GM18951 (cell line): Measurements from ENCODE around the gene E2F4.

Experiments used
- POLR2A ChIP-seq: IDR thresholded peaks from 4 replicates; pipeline ENCODE4 v1.6.1; 2011; ENCODE audit warnings: mild to moderate bottlenecking; ENCODE audit not compliant: insufficient read length, insufficient read depth; ENCODE audit errors: extremely low read depth
- in situ Hi-C: fragments of 300-500 bp; cut with MboI; formaldehyde crosslinking; loops from one replicate; pipeline ENCODE4 v1.12.0; 2022; ENCODE audit warnings: low sequenced_read_pairs, mixed read lengths, inconsistent platforms; ENCODE audit not compliant: unreplicated experiment

The E2F4 gene

DNA sequence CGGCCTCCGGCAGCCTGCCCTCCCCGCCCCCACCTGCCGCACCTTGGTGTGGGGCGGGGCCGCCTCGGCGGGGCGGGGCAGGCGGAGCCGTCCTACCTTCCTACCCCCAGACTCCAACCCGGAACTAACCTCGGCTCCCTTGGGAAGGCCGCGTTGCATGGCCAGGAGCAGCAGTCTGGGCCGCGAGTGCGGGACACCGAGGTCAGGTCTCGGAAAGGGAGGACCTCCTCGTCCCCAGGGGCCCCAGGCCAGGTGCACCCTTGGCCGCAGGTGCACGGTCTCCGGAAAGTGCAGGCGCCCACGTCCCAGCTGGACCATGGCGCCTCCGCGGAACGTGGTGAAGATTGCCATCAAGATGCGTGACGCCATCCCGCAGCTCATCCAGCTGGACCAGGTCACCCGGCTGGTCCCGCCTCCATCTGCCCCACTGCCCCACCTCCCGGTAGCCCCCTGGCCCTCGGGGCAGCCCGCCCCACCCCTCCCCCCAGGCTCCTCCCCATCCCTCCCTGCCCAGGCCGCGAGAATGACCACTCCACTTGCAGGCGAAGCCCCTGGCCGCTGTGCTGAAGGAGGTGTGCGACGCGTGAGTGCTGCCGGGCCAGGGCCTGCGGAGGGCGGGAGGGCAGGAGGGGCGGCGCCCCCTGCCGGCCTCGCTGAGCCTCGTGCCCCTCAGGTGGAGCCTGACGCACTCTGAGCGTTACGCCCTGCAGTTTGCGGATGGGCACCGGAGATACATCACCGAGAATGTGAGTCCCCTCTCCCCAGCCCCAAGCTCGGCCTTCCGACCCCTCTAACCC is 7.3 kb downstream of the E2F4 start, which contains the start of gene ELMO3:
ELMO3 (plus strand) TSS at position 121 of the 797 bp plus-strand sequence; CDS start at position 317, 196 bp downstream.
- TF ChIP-seq POLR2A: no peak
- in situ Hi-C loops: no loop called here

DNA sequence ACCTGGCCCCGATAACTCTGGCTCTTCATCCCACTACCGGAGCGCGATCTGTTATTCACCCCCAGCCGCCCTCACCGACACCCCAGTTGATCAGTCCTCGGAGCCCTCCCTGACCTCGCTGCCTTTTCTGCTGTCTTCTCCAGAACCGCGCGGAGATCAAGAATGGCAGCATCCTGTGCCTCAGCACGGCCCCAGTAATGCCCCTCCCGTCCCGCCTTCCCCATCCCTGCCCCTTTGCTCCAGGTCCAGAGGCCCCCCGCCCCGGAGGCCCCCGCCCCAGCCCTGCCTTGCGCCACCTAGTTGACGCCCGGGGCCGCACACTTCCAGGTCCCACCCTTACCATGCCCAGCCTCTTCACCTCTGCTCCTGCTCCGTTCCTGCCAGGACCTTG is 7.8 kb downstream of the E2F4 start:
- no peak for TF ChIP-seq POLR2A
- in situ Hi-C loops: no loop called here

- TF ChIP-seq POLR2A: no peak
- in situ Hi-C loops: no loop called here
These were observed 8.5 kb downstream of the E2F4 start for GRCh38 chr16:67200491-67200890.

GRCh38 chr16:67201411-67202345 is 9.7 kb downstream of the E2F4 start:
- TF ChIP-seq POLR2A: no peak
- in situ Hi-C loops: no loop called here

- in situ Hi-C loops: no loop called here
- no peak for TF ChIP-seq POLR2A
These were observed 10.5 kb downstream of the E2F4 start for GRCh38 chr16:67202426-67202825.

- in situ Hi-C loops: no loop called here
- no peak for TF ChIP-seq POLR2A
These were observed 11.1 kb downstream of the E2F4 start for GRCh38 chr16:67202956-67203493.

GRCh38 chr16:67204076-67204475 is 12.1 kb downstream of the E2F4 start:
- TF ChIP-seq POLR2A: no peak

DNA sequence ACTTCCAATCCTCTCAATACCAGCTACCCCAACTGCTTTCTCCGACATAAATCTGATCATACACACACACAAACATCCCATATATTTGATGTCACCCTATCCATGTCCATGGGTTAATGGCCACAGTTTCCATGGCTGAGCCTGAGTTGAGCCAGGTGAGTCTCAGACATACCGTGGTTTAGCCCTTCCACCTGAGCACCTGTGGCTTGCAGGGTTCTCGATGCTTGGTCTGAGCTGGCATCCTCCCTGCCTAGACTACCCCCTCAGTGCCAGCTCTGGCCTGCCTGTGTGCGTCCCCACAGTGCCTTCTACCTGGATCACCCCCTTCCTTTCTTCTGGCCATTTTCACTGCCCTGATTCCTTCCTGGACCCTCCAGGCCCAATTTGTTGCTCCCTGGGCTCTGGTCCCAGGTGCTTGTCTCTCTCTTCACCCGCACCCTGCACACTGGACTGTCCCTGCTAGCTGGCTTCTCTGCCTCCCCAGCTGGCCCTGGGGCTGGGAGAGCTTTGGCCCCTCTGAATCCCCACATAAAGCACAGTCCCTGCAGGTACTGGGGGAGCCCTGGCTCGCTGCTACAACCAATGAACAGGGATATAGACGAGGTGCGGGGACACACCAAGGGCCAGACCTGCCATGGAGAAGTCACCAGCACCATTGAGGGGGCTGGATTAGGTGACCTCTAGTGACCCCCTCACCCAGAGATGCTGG is 14.3 kb downstream of the E2F4 start:
- in situ Hi-C loops: no loop called here
- no peak for TF ChIP-seq POLR2A

More at GRCh38 chr16:67204076-67204475, 12.1 kb downstream of the E2F4 start:
- in situ Hi-C loops: no loop called here

DNA sequence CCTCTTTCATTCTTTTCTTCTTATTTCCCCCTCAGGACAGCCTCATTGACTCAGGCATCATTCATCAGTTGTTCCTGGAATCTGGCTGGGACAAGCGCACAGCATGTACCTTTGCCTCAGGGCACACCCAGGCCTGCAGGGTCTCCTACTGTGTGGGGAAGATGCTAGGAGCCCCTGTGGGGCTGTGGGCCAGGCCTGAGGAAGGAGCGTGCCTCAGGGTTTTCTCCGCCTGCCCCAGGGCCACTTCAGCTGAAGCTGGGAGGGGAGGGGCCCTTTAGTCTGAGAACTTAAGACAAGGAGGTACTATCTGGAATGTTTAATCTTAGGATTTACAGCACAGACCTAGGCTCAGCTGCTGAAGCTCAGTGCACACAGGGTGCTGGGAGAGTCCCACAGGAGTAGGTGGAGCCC is 14.9 kb downstream of the E2F4 start:
- no peak for TF ChIP-seq POLR2A
- in situ Hi-C loops: no loop called here

DNA sequence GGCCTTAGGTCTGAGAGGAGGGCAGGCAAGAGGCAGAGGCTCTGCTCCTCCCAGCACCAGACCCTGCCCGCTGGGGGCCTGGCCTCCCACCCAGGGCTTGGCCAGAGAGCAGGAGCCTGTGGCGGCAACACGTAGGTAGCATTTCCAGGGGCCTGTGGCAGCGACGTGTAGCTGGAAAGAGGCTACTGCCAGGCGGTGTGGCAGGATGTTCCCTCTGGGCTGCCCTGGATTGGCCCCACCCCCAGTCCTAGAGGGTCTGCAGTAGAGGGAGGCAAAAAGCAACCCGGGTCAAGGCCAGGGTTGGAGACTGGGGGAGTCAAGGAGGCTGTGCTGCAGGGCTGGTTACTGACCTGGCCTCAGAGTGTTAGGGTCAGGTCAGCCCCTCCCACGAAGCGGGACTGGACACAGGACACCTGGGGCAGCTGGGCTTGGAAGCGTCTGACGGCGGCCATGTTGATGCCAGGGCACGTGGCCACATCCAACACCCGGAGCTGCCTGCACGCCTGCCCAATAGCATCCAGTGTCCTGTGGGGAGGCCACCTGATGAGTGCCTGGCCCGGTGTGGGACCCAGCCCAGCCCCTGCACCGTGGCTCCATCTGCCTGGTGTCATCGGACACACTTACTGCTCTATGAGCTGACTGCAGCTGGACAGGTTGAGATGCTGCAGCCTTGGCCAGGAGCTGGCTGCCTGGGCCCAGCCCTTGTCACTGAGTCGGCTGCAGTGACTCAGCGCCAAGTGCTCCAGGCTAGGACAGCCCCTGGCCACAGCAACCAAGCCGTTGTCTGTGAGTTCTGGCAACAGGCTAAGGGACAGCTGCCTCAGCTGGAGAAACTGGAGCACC is 15.5 kb downstream of the E2F4 start:
- in situ Hi-C loops: no loop called here
- TF ChIP-seq POLR2A: no peak

DNA sequence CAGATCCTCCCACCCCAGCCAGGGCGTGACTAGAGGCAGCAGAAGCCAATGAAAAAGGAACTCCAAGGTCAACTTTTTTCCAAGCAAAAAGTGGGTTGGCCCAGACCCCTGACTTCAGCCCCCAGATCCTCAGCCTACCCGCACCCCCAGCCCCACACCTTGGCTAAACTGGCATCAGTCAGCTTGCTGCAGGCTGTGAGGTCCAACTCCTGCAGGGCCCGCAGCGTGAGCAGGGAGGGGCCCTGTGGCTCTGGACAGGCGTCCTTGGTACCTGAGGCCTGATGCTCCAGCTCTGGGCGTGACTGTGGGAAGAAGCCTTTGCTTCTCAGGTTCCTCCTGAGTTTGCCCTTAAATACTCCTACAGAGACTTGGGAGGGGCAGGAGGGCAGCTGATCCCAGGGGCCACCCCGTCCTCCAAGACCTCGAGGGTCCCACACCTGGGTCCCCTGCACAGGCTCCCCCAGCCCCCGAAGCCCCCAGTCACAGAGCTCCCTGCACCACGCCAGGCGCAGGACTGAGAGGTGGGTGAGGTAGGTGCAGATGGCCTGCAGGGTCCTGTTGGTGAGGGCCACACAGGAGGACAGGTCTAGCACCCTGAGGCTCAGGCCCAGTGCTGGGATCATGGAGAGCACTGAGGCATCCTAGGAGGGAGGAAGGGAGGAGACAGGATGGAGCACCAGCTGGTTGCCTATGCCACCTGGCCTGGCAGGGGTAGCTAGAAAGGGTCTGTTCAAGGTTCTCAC is 16.4 kb downstream of the E2F4 start:
- in situ Hi-C loops: no loop called here
- TF ChIP-seq POLR2A: no peak
